ENCODE measurements around the gene SLC1A3. TPM values are rescaled to one million over a fixed set of nuclear protein-coding genes. Genes with fewer than 3 reads are reported as not detected.

SLC1A3 gene
- total RNA-seq, 1 donor from 2014 or later = 8.5 TPM

DNA sequence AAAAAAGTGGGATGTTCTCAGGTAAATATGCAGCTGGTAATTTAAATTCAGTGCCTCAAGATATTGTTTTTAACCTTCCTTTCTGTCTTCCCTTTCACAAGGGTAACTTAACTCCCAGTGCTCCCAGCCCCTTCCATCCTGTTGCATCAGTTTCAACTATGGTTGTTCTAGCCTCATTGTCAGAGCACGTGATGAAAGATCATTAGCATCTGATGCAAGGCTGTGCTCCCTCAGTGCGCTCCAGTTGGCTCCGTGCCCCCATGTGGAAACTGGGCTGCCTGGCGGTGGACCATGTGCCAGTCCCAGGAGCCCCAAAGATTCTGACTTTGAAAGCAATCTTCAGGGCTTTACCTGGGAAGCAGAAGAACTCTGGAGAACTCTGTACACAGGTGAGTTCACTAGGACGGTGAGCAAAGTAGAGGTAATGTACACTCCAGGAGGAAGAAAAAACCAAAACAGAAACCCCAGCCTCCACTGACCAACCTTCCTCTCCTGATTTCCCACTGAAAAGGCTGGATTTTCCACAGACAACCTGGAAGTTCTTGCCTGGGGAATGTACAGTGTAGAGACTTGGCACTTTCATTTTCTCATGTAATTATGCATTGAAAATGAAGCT, 96.9 kb downstream of the SLC1A3 start:
- Histone ChIP-seq H3K27ac (no peak overlapping the region), H2AFZ (replicated peaks) (no peak overlapping the region), H3F3A (ENCODE audit: low read depth) (no peaks in the 10 kb centered on the region), H3K9me3 (ENCODE audit: low read depth) (no peaks in the 10 kb centered on the region), H3K36me3 (no peaks in the 10 kb centered on the region), H3K27me3 (no peaks in the 10 kb centered on the region), H3K4me2 (no peak overlapping the region), H3K79me2 (ENCODE audit: low read depth) (no peaks in the 10 kb centered on the region), H3K9ac (no peak overlapping the region), H3K4me1 (peaks cover 13% of the 10 kb centered on the region), H3K4me3 (no peak overlapping the region), H4K20me1 (ENCODE audit: low read depth) (no peaks in the 10 kb centered on the region)
- H3K9me3 Mint-ChIP-seq = peaks cover 2% of the 10 kb centered on the region
- no peak overlapping the region for H3K4me3 Mint-ChIP-seq
- H3K27ac Mint-ChIP-seq = no peak overlapping the region
- H3K36me3 Mint-ChIP-seq = no peaks in the 10 kb centered on the region
- DNase-seq (ENCODE audit: low spot score) = no peak
- TF ChIP-seq EZH2 (IDR thresholded peaks at IDR 0.05) = no peak
- TF ChIP-seq EZH2phosphoT487 (IDR thresholded peaks at IDR 0.05) = no peak
- TF ChIP-seq, protein P1, sequence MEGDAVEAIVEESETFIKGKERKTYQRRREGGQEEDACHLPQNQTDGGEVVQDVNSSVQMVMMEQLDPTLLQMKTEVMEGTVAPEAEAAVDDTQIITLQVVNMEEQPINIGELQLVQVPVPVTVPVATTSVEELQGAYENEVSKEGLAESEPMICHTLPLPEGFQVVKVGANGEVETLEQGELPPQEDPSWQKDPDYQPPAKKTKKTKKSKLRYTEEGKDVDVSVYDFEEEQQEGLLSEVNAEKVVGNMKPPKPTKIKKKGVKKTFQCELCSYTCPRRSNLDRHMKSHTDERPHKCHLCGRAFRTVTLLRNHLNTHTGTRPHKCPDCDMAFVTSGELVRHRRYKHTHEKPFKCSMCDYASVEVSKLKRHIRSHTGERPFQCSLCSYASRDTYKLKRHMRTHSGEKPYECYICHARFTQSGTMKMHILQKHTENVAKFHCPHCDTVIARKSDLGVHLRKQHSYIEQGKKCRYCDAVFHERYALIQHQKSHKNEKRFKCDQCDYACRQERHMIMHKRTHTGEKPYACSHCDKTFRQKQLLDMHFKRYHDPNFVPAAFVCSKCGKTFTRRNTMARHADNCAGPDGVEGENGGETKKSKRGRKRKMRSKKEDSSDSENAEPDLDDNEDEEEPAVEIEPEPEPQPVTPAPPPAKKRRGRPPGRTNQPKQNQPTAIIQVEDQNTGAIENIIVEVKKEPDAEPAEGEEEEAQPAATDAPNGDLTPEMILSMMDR (IDR thresholded peaks at IDR 0.05) = no peak
- H3K4me1 Mint-ChIP-seq = no peaks in the 10 kb centered on the region
- H3K27me3 Mint-ChIP-seq (ENCODE audit: insufficient read depth, low read depth) = no peaks in the 10 kb centered on the region

DNA sequence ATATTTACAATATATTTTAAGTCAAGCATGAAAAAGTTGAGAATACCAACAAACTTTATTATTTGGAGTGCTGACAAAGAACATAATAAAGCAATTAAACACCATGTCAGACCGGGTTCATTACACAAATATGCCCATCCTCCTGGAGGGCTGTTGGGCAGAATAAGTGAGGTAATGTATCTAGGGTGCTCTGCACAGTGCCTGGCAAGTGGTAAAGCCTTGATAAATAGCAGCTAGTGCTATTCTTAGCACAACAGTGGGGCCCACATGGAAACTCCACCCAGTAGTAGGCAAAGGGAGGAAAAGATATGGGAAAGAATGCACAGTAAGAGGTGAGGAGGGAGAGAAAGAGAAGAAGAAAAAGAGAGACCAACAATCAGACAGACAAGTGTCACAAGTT, 97.7 kb downstream of the SLC1A3 start:
- no peak overlapping the region for H3K4me2 ChIP-seq
- Mint-ChIP-seq H3K9me3 (peaks cover 2% of the 10 kb centered on the region), H3K27ac (no peak overlapping the region), H3K4me3 (no peak overlapping the region), H3K4me1 (no peaks in the 10 kb centered on the region), H3K36me3 (no peaks in the 10 kb centered on the region), H3K27me3 (ENCODE audit: insufficient read depth, low read depth) (peaks cover 3% of the 10 kb centered on the region)
- no peak overlapping the region for H3K4me3 ChIP-seq
- H3K36me3 ChIP-seq = no peaks in the 10 kb centered on the region
- no peak overlapping the region for H2AFZ ChIP-seq (replicated peaks)
- H4K20me1 ChIP-seq (ENCODE audit: low read depth) = no peaks in the 10 kb centered on the region
- H3K27me3 ChIP-seq = no peaks in the 10 kb centered on the region
- no peaks in the 10 kb centered on the region for H3F3A ChIP-seq (ENCODE audit: low read depth)
- H3K9ac ChIP-seq = no peak overlapping the region
- H3K27ac ChIP-seq = no peak overlapping the region
- no peaks in the 10 kb centered on the region for H3K9me3 ChIP-seq (ENCODE audit: low read depth)
- TF ChIP-seq, protein P1 (IDR thresholded peaks at IDR 0.05) = no peak
- TF ChIP-seq EZH2 (IDR thresholded peaks at IDR 0.05) (no peak), EZH2phosphoT487 (IDR thresholded peaks at IDR 0.05) (no peak)
- no peak for DNase-seq (ENCODE audit: low spot score)
- H3K4me1 ChIP-seq = peaks cover 13% of the 10 kb centered on the region
- no peaks in the 10 kb centered on the region for H3K79me2 ChIP-seq (ENCODE audit: low read depth)

DNA sequence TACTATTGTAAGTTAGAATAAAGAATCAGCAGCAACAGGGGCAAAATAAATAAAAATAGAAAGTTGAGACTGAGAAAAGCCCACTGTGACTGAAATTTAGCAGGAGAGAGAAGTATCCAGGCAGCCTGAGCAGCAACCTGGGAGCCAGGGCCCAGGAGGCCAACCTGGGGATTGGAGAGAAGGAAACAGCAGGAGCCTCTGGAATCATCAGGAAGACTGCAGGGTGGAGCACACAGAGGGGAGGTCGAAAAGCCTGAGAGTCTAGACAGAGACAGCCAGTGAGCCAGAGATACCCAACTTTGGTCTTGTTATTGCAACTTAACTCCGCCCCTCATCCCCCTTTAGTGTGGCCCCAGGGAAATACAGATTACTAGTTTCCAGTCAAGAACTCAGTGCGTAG, 98.6 kb downstream of the SLC1A3 start:
- no peak for DNase-seq (ENCODE audit: low spot score)
- Mint-ChIP-seq H3K4me3 (no peak overlapping the region), H3K9me3 (peaks cover 4% of the 10 kb centered on the region), H3K4me1 (no peaks in the 10 kb centered on the region), H3K27ac (no peak overlapping the region), H3K27me3 (ENCODE audit: insufficient read depth, low read depth) (peaks cover 6% of the 10 kb centered on the region), H3K36me3 (no peaks in the 10 kb centered on the region)
- Histone ChIP-seq H3K4me1 (peaks cover 13% of the 10 kb centered on the region), H3K4me3 (no peak overlapping the region), H3K9ac (no peak overlapping the region), H3K36me3 (no peaks in the 10 kb centered on the region), H3K27ac (no peak overlapping the region), H3K27me3 (no peaks in the 10 kb centered on the region), H4K20me1 (ENCODE audit: low read depth) (no peaks in the 10 kb centered on the region), H3K9me3 (ENCODE audit: low read depth) (no peaks in the 10 kb centered on the region), H3K79me2 (ENCODE audit: low read depth) (no peaks in the 10 kb centered on the region), H2AFZ (replicated peaks) (peak overlapping the region; percentile 59), H3K4me2 (no peak overlapping the region), H3F3A (ENCODE audit: low read depth) (no peaks in the 10 kb centered on the region)
- TF ChIP-seq, protein P1 (IDR thresholded peaks at IDR 0.05) = no peak
